Effector CD8-positive, alpha-beta T cell (primary cell): Measurements from ENCODE around the gene HMGXB4.

Source experiments
- DNase-seq: peaks from one replicate; lab custom pipeline; 2025; lab: John Stamatoyannopoulos, UW

Gene HMGXB4

GRCh38 chr22:35326854-35327562 lies 69.7 kb downstream of the HMGXB4 start:
- DNase-seq = no peak

GRCh38 chr22:35327690-35328471 lies 70.6 kb downstream of the HMGXB4 start:
- no peak for DNase-seq

GRCh38 chr22:35328472-35328885 lies 71.2 kb downstream of the HMGXB4 start:
- no peak for DNase-seq

GRCh38 chr22:35329114-35329847 lies 72.0 kb downstream of the HMGXB4 start:
- no peak for DNase-seq

- DNase-seq = peak; percentile 6
Measured at GRCh38 chr22:35330258-35330861, 73.1 kb downstream of the HMGXB4 start.

- DNase-seq = no peak
Measured at GRCh38 chr22:35332278-35332677, 75.0 kb downstream of the HMGXB4 start.

- no peak for DNase-seq
Measured at GRCh38 chr22:35333220-35333619, 75.9 kb downstream of the HMGXB4 start.

GRCh38 chr22:35334004-35334403 lies 76.7 kb downstream of the HMGXB4 start:
- no peak for DNase-seq

- DNase-seq = no peak
Measured at GRCh38 chr22:35335468-35335867, 78.2 kb downstream of the HMGXB4 start.

GRCh38 chr22:35335936-35336781 lies 78.9 kb downstream of the HMGXB4 start:
- DNase-seq = no peak

- DNase-seq = no peak
Measured at GRCh38 chr22:35337932-35338331, 80.6 kb downstream of the HMGXB4 start.

GRCh38 chr22:35341090-35341874 lies 84.0 kb downstream of the HMGXB4 start:
- no peak for DNase-seq

- DNase-seq = no peak
Measured at GRCh38 chr22:35342390-35342789, 85.1 kb downstream of the HMGXB4 start.

- DNase-seq = no peak
Measured at GRCh38 chr22:35343664-35344550, 86.6 kb downstream of the HMGXB4 start.

GRCh38 chr22:35344956-35345690 lies 87.8 kb downstream of the HMGXB4 start:
- DNase-seq = no peak
